Right lobe of liver (tissue), 6 donors: ENCODE measurements around the gene SFI1. TPM values are rescaled to one million over a fixed set of nuclear protein-coding genes. Genes with fewer than 3 reads are reported as not detected.

Experiments used
- ATAC-seq, 4 donors: fragments of 200-7000 bp; cut with Tn5 transposase; one replicate each; pipeline ENCODE4 v1.9.1; 2020; ENCODE audit warnings: mild to moderate bottlenecking in 4 of 4, moderate library complexity in 4 of 4
- DNase-seq, 3 donors: peaks; one replicate each; pipeline ENCODE4 v3.0.0-alpha.2; 2020
- H3K27ac ChIP-seq, 3 donors: fragments of 200-600 bp; one replicate each; pipeline ENCODE4 v1.8.0; 2022
- H3K27me3 ChIP-seq, 2 donors: fragments of 200-600 bp; one replicate each; pipeline ENCODE4 v1.8.0; 2022
- H3K36me3 ChIP-seq, 4 donors: fragments of 200-600 bp; sonication (generic) in 1 of 4; one replicate each; pipeline versions ENCODE4 v1.5.1 to v1.8.0; 2017 to 2022; ENCODE audit warnings: control low read depth in 1 of 4
- H3K4me1 ChIP-seq, 4 donors: fragments of 200-600 bp; sonication (generic) in 1 of 4; one replicate each; pipeline versions ENCODE4 v1.5.1 to v1.8.0; 2017 to 2022; ENCODE audit warnings: control low read depth in 1 of 4
- H3K4me3 ChIP-seq, 3 donors: fragments of 200-600 bp; one replicate each; pipeline ENCODE4 v1.8.0; 2022
- H3K9me3 ChIP-seq, 4 donors: fragments of 200-600 bp; sonication (generic) in 1 of 4; one replicate each; pipeline versions ENCODE4 v1.5.1 to v1.8.0; 2017 to 2022; ENCODE audit warnings: control low read depth in 1 of 4
- POLR2A ChIP-seq: fragments of 450-650 bp; IDR thresholded peaks from one replicate; pipeline ENCODE4 v1.6.1; 2017; ENCODE audit warnings: antibody characterized with exemption, mild to moderate bottlenecking
- WGBS: methylation state at CpG from one replicate; pipeline ENCODE4 v1.1.6; 2018; ENCODE audit warnings: low coverage, low lambda C conversion rate; ENCODE audit not compliant: insufficient coverage; ENCODE audit errors: missing lambda C conversion rate; 5-methylcytosine and 5-hydroxymethylcytosine counted together
- intact Hi-C, 2 donors: fragments of 100-400 bp; cut with DNase I; formaldehyde crosslinking; loops; one replicate each; pipeline versions ENCODE4 v1.11.2 to v1.14.1; 2022
- total RNA-seq, 6 experiments: library from RNA; depleted of rRNA in 2 of 6; stranded (reverse); fragments of >200 nt in 2 of 6; fragmentation: NEBNext Ultra II Directional in 3 of 6; extraction: Animal tissue kit (Norgen Biotek cat#: 25700) in 3 of 6; gene quantifications; one replicate each; pipeline versions ENCODE4 v1.1.0 to v1.2.4, GENCODE V29; 2016 to 2023
- TF ChIP-seq, protein P1 (sequence below), 4 donors: fragments of 200-600 bp in 3 of 4; fragments of 450-650 bp in 1 of 4; IDR thresholded peaks; one replicate each; pipeline versions ENCODE4 v1.5.1 to v1.8.0; 2016 to 2022; ENCODE audit warnings: antibody characterized with exemption in 4 of 4, mild to moderate bottlenecking in 2 of 4
- donor health status: DM: no; HTN: yes; CAD: no.
- donor health status: DM: no; HTN: no; CAD: no.
- donor health status: DM: no; HTN: no; CAD: no.
- donor health status: DM: no; HTN: yes; CAD: no.
- donor health status: DM: no; HTN: yes; CAD: no.

SFI1 gene
- total RNA-seq, 6 experiments from 2014 or later = 7.0 to 14.0 (median 8.7) TPM

DNA sequence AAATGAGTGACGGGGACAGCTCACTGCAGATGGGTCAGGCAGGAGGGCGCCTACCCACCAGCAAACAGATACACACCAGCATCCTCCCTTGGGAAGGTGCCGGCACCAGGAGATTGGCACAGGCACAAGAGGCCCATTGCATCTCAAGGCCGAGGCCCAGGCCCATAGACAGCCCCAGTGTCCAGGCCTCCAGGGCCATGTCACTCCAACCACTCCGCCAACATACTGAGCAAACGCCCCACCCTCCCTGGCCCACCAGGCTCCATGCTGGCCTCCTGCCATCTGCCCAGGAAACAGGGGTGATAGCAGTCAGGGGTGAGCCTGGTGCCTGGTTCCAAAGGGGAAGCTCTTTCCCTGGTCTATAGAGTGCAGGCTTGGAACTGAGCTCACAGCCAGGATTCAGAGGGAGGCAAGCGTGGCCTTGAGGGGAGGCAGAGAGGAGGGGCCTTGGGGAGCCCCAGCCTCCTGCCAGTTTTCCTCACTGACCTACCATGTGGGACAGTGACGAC lies 130.9 kb downstream of the SFI1 start:
- no peak for DNase-seq
- WGBS = 20% methylated on average over 1 of the region's 8 CpGs
- H3K27me3 ChIP-seq = no peaks in the 10 kb centered on the region
- H3K36me3 ChIP-seq = peaks cover 0 to 2% (median 0%) of the 10 kb centered on the region in 4 donors
- H3K9me3 ChIP-seq = no peaks in the 10 kb centered on the region
- TF ChIP-seq POLR2A = no peak
- TF ChIP-seq, protein P1, sequence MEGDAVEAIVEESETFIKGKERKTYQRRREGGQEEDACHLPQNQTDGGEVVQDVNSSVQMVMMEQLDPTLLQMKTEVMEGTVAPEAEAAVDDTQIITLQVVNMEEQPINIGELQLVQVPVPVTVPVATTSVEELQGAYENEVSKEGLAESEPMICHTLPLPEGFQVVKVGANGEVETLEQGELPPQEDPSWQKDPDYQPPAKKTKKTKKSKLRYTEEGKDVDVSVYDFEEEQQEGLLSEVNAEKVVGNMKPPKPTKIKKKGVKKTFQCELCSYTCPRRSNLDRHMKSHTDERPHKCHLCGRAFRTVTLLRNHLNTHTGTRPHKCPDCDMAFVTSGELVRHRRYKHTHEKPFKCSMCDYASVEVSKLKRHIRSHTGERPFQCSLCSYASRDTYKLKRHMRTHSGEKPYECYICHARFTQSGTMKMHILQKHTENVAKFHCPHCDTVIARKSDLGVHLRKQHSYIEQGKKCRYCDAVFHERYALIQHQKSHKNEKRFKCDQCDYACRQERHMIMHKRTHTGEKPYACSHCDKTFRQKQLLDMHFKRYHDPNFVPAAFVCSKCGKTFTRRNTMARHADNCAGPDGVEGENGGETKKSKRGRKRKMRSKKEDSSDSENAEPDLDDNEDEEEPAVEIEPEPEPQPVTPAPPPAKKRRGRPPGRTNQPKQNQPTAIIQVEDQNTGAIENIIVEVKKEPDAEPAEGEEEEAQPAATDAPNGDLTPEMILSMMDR (IDR thresholded peaks at IDR 0.05) = no peak
- H3K4me1 ChIP-seq = peaks cover 0 to 25% (median 2%) of the 10 kb centered on the region in 4 donors
- no peak overlapping the region for H3K4me3 ChIP-seq
- ATAC-seq = no peak
- H3K27ac ChIP-seq = no peak overlapping the region
- intact Hi-C loops = loop anchor here in 1 of 2 donors (10.0 kb wide), 1 partner anchor 62 kb away; no protein-coding TSS in a partner anchor

DNA sequence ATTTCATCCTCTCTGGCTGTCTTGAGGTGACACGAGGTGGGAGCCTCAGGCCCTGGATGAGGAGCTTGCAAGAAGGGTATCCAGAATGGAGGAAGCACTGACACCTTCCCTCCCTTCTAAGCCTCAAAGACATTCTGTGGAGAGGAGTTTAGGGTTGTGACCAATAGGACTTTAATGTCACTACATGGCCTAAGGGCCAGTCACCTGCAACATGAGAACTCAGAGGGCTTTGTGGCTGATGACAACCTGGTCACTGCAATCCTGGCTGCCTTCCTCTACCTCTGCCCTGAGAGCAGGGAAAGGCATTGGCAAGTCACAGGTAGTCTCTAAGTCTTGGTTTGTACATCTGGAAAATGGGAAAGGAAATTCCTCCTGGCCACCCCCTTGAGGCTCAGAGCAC lies 132.0 kb downstream of the SFI1 start:
- no peak overlapping the region for H3K27ac ChIP-seq
- intact Hi-C loops = loop anchor here in 1 of 2 donors (10.0 kb wide), 1 partner anchor 64 kb away; no protein-coding TSS in a partner anchor

DNA sequence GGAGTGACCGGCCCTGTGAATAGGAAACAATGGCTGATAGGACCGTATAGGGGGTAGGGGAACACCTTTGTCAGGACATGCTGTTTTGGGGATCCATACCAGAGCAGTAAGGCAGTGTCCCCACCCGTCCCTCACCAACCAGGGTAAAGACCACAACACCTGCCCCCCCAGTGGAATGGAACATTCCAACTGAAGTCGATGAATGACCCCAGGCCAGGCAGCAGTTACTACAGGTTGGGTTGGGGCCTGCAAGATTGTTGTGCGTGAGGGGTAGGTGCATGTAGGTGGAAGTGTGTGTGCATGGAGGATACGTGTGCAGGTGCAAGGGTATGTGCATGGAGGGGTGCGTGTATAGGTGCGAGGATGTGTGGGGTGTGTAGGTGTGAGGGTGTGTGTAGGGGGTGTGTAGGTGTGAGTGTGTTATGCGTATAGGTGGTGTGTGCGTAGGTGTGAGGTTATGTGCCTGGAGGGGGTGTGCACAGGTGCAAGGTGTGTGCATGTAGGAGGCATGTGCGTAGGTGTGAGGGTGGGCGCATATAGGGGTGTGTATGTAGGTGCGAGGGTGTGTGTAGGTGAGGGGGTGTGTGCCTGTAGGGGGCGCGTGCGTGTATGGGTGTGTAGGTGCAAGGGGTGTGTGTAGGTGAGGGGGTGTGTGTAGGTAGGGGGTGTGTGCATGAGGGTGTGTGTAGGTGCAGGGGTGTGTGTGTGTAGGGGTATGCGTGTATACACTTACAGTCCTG lies 132.8 kb downstream of the SFI1 start:
- DNase-seq = no peak
- intact Hi-C loops = loop anchor here in 1 of 2 donors (10.0 kb wide), 1 partner anchor 64 kb away; no protein-coding TSS in a partner anchor

More for the DNA sequence above, 132.0 kb downstream of the SFI1 start:
- no peaks in the 10 kb centered on the region for H3K27me3 ChIP-seq
- no peak overlapping the region for H3K4me3 ChIP-seq
- WGBS = no CpG with 5 or more reads among the region's 1 CpG
- H3K9me3 ChIP-seq = no peaks in the 10 kb centered on the region
- H3K36me3 ChIP-seq = peaks cover 0 to 2% (median 0%) of the 10 kb centered on the region in 4 donors
- peaks cover 0 to 25% (median 2%) of the 10 kb centered on the region in 4 donors for H3K4me1 ChIP-seq
- DNase-seq (no peak), ATAC-seq (no peak)
- TF ChIP-seq POLR2A = no peak
- TF ChIP-seq, protein P1 (IDR thresholded peaks at IDR 0.05) = no peak

DNA sequence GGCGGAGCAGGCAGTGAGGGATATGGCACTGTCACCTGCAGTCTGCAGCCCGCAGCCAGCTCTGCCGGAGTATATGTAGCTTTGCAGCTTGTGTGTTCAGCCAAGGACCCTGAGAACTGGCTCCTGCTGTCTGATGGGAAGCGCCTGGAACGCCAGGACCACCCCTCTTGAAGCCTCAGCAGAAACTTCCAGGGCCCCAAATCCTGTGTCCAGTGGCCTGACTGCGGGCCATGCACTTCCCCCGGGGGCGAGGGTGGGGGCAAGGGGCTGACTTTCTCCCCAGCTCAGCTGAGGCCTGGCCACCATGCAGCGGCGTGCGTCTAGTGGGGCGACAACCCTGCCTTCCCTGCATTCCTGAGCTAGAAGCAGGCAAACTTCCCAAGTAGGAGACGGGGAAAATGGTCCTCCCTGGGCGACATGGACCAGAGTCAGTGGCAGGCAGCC lies 133.4 kb downstream of the SFI1 start:
- no peaks in the 10 kb centered on the region for H3K27me3 ChIP-seq
- TF ChIP-seq, protein P1 (IDR thresholded peaks at IDR 0.05) = no peak
- no peak for TF ChIP-seq POLR2A
- no CpG with 5 or more reads among the region's 14 CpGs for WGBS
- no peak for ATAC-seq
- peak overlapping the region; percentile 60 to 82 (median 63) for H3K4me3 ChIP-seq
- peaks cover 0 to 2% (median 0%) of the 10 kb centered on the region in 4 donors for H3K36me3 ChIP-seq
- intact Hi-C loops = loop anchor here (5.0 to 10.0 kb wide), 2 partner anchors 65 to 67 kb away; no protein-coding TSS in a partner anchor
- peak overlapping the region; percentile 68 to 94 (median 80) for H3K27ac ChIP-seq
- peaks cover 0 to 26% (median 5%) of the 10 kb centered on the region in 4 donors for H3K4me1 ChIP-seq
- H3K9me3 ChIP-seq = no peaks in the 10 kb centered on the region
- no peak for DNase-seq

More for the DNA sequence above, 132.8 kb downstream of the SFI1 start:
- no peak for TF ChIP-seq POLR2A
- TF ChIP-seq, protein P1 (IDR thresholded peaks at IDR 0.05) = no peak
- no peaks in the 10 kb centered on the region for H3K27me3 ChIP-seq
- no peaks in the 10 kb centered on the region for H3K9me3 ChIP-seq
- 74% methylated on average over 12 of the region's 17 CpGs for WGBS
- peaks cover 0 to 25% (median 3%) of the 10 kb centered on the region in 4 donors for H3K4me1 ChIP-seq
- H3K36me3 ChIP-seq = peaks cover 0 to 2% (median 0%) of the 10 kb centered on the region in 4 donors
- ATAC-seq = no peak
- H3K27ac ChIP-seq = no peak overlapping the region
- no peak overlapping the region for H3K4me3 ChIP-seq
